22Rv1 (cell line): ENCODE measurements around the gene TMEM255B.

ENCODE experiments used
- CTCF ChIP-seq: fragments of 450-650 bp; IDR thresholded peaks from 2 replicates; pipeline ENCODE4 v1.5.1; 2017; ENCODE audit warnings: mild to moderate bottlenecking
- ZFX ChIP-seq: fragments of 450-650 bp; IDR thresholded peaks from 2 replicates; pipeline ENCODE4 v1.6.1; 2017; ENCODE audit warnings: antibody characterized with exemption, borderline replicate concordance

- TF ChIP-seq CTCF (no peak), ZFX (no peak)
These were observed 106.4 kb downstream of the TMEM255B start for GRCh38 chr13:113865427-113865826.
